GM21390 (cell line): ENCODE data around the gene ZGRF1.
"Not testable (repeated sequence)": the region's sequence is repeated elsewhere in the genome, so short reads cannot be mapped to it uniquely, and the experiment has no call there.

Source experiments
- ATAC-seq: cut with Tn5 transposase; IDR thresholded peaks from one replicate; pipeline ENCODE4 v1.9.1; 2021; ENCODE audit not compliant: unreplicated experiment

The ZGRF1 gene

GRCh38 chr4:112516066-112516470 is 120.6 kb downstream of the ZGRF1 start, which contains the start of gene NEUROG2:
Gene NEUROG2, minus strand, starts transcription at chr4:112516180. Its CDS starts 705 bp downstream, at chr4:112515475.
- no peak for ATAC-seq

DNA sequence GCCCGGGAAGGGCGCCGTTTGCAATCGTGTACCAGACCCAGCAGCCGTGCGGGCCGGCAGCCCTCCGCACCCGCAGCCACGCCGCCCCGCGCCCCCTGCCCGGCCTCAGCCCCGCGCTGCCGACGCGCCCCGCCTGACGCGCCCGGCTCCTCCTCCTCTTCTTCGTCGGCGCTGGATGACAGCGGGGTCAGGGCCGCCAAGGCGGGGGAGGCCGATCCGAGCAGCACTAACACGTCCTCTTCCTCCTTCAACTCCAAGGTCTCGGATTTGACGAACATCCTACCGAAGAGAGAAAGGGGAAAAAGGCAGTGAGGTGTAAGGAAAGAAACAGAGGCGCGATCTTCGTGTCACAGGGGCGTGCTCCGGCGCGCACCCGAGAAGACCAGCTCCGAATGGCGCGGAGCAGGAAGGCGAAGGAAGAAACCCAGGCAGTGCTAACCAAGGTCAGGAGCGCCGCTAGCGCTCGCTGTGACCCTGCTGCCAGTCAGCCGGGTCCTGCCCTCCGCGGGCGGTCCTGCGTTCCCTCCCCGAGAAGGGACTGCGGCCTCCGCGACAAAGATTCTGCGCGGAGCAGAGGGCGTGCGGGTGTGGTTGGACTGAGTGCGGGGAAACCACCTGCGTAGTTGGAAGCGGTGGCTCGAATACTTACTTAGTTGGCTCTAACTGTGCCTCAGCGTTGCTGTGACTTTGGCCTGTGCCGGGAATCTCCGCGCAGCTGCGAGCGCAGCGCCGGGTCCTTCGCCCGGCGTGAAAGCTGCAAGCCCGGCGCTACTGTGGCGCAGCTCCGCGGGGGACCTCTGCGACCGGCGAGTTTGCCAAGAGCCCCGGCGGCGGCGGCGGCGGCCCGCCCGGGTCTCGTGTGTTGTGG is 121.3 kb downstream of the ZGRF1 start:
- peak; percentile 36 for ATAC-seq

DNA sequence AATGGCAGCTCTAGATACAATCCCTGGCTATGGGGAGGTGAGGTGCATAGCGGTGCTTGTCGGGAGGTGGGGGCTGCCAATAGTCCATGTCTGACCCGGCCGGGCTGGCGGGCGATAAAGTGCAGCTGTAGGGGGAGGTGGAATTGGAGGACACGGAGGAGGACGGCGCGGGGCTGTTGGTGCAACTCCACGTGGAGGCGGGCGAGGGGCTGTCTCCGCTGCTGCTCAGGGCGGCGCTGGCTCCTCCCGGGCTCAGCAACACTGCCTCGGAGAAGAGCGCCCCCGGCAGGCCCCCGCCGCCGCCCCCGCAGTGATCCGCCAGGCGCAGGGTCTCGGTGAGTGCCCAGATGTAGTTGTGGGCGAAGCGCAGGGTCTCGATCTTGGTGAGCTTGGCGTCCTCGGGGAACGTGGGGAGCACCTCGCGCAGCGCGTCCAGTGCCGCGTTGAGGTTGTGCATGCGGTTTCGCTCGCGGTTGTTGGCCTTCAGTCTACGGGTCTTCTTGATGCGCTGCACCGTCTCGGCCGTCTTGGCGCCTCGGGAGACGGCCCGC is 122.0 kb downstream of the ZGRF1 start:
- ATAC-seq, result peak; percentile 6

- ATAC-seq, result peak; percentile 2
Observed at GRCh38 chr4:112513971-112514646, 122.6 kb downstream of the ZGRF1 start.

GRCh38 chr4:112511803-112512118 is 124.9 kb downstream of the ZGRF1 start:
- ATAC-seq, result no peak

DNA sequence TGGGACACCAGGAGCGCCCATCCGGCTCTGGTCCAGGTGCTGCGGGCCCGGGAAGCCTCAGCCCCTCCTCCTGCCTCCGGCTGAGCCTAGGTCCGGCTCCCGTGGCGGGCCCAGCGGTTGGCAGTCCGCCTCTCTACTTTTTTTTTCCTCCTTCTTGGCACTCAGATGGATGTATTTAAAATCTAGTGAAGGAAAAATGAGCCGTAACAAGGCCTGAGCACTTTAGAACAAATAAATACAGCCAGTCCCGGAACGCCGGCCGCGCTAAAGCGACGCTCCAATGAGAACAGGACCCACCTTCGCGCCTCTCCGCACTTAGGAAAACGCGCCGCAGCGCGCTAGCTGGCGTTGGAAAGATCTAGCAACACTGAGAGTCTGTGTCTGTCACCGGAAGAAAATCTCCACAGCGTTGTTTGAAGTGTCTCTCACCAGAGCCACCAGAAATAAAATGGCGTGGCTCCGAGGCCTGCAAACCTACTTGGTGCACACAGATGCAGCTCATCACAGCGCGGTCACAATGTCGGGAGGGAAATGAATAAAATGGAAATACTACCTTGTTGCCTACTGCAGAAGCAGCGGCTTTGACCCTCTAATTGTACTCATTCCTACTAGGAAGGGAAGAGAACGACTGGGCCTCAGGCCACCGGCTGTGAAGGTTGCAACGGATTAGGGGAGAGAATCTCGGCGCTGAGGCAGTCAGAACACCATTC is 125.5 kb downstream of the ZGRF1 start:
- ATAC-seq, result no peak

DNA sequence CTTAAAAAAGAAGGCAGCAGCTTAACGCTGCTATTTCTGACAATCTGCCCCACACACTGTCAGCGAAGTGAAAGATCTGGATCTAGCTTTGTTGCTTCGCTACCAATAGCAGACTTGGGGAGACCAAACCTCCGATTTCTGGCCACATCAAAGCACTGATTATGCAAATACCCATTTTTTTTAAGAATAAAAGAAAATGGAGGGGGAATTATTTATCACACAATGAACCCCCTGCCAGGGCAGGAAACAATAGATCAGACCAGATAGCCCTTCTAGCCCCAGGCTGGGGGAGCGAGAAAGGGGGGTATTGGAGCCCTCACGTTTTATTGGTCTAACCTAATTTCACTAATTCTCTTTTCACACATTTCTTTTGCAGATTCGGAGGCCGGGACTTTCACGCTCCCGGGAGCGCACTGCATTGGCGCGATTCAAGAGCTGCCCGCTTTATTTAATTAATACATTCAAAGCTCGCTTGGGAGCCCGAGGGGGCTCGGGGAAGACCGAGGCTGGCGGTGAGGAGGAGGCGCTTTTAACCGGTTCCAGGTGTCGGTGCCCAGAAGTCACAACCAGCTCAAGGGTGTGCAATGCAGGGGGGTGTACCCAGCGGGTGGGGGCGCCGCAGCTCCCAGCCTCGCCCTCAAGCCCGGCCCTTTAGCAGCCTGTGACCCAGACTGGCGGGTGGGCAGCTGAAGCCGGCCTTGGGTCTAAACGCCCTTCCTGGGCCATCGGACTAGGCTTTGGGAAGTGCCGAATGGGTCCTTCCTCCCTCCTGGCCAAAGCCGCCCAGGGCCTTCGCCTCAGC is 126.2 kb downstream of the ZGRF1 start:
- no peak for ATAC-seq

DNA sequence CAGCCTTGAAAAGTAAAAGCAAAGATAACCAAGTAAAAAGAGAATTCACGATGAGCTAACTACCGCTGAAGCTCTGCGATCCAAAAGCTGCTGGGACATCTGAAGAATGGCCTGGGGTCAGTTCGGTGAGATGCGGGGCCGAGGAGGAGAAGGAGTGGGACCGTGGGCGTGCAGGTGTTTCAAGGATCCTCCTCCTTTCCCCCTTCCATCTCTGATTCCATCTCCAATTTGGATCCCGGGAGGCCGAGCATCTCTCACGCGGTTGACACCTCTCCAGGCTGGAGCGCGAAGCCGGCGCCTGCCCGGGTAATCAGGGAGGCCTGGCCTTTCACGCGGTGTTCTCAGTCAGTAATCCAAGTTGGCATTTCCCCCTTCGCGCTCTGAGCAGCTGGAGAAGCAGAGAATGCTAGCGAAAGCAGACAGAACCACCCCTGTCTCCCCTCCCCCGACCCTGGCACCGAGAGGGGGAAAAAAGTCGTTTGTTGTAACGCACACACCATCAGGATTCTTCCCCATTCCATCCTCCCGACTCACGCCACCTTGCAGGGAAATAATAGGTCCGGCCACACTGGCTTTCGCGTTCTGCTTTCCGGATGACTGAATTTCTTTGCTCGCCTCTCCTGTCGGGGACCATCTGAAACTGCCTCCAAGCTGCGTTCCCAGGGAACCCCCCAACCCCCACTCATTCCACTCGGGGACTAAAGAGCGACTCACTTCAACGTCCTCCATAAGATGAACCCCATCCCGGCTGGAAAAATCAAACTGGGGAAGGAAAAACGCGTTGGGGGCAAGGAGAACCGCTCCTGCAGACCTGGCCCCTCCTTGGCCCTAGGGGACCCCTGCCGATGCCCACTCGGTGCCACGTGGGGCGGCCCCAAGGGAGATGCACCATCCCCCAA is 127.2 kb downstream of the ZGRF1 start:
- ATAC-seq, result no peak

- ATAC-seq, result no peak
Observed at GRCh38 chr4:112508356-112508755, 128.4 kb downstream of the ZGRF1 start.

GRCh38 chr4:112504807-112505206 is 131.9 kb downstream of the ZGRF1 start:
- ATAC-seq, result no peak

DNA sequence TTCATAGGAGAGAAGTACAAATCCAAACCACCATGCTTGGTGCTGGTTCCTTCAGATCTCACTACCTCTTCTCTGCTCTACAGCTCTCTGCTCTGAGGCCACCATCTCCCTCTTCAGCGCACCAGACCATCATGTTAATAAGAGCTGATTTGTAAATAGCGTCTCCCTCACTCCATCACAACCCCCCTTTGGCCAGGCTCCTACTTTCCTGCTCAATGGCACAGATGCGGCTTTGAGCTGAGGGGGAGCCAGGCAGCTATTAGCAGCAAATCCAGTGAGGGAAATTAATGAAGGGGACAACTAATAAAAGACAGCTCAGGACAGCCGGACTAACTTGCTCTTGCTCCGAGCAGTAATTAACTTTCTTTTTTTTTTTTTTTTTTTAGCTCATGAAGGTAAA is 133.8 kb downstream of the ZGRF1 start:
- ATAC-seq, result no peak

DNA sequence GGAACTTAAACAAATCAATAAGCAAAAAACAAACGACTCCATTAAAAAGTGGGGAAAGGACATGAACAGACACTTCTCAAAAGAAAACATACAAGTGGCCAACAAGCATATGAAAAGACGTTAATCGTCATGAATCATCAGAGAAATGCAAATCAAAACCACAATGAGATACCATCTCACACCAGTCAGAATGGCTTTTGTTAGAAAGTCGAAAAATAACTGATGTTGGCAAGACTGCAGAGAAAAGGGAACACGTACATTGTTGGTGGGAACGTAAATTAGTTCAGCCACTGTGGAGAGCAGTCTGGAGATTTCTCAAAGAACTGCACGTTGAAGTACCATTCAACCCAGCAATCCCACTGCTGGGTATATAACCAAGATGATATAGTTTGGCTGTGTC is 144.4 kb downstream of the ZGRF1 start:
- ATAC-seq, result no peak

GRCh38 chr4:112490808-112491207 is 145.9 kb downstream of the ZGRF1 start:
- ATAC-seq, result not testable (repeated sequence)
